GM18517 (cell line): ENCODE data around the gene MAP3K12.

ENCODE experiments used
- ATAC-seq: cut with Tn5 transposase; IDR thresholded peaks from one replicate; pipeline ENCODE4 v1.9.1; 2021; ENCODE audit warnings: mild to moderate bottlenecking, moderate library complexity; ENCODE audit not compliant: unreplicated experiment

Gene MAP3K12

DNA sequence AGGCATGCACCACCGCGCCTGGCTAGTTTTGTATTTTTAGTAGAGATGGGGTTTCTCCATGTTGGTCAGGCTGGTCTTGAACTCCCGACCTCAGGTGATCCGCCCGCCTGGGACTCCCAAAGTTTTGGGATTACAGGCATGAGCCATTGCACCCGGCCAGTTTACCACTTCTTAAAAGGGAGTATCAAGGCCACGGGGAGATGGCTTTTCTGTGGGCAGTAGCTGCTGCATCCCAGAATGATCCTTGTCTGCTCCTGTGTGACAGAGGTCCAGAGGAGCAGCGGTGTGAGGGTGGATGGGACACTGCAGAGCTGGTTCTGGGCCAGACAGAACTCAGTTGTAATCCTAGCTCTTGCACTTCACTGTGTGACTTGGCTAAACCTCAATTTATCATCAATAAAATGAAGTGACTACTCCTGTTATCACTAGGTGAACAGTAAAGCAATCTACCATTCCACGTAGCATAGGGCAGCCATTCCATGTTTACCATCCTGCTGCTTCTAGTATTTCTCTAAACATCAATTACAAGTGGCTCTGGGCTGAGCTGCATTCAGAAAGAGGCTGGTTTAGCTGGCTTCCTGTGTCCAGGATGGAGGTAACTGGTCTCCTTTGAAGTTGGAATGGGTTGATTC is 11.0 kb upstream of the MAP3K12 start:
- ATAC-seq, result no peak

DNA sequence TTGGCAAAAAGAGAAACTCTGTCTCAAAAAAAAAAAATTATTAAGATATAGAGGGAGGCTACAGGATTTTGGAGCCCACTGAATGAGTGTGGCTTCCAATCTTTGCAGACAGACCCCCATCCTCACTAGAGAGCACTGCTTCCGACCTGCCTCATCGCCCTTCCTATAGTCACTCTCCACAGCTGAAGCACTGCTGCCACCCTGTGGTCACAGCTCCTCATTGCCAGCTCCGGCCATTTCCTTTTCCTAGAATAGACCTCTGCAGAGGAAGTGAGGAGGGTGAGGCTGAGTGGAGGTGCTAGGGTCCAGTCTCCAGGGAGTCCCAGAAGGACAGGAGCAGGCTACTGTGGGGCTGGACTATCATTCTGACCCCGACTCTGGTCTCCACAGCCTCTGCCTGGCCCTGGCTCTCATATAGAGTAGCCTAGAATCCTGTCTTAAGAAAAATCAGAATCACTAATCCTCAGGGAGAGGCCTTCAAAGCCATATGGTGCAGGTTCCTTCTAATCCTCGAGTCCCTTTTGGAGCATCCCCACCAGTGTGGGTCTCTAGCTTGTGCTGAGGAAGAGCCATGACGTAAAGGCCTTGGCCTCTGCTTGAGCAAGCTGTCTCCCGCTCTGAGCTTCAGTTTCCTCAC is 9.4 kb upstream of the MAP3K12 start:
- ATAC-seq, result peak; percentile 89

DNA sequence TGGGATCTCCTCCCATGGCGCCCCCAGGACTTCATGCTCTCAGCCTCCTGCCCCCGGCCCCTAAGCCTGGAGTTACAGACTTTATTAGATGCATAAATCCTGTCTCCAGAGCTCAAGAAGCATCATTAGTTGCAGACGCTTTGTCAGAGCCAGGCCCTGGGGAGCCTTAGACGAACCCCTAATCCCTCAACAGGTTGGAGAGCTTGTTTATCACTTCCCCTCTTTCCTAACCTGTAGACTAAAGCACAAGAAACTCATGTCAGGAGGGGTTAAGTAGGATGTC is 8.3 kb upstream of the MAP3K12 start:
- no peak for ATAC-seq

DNA sequence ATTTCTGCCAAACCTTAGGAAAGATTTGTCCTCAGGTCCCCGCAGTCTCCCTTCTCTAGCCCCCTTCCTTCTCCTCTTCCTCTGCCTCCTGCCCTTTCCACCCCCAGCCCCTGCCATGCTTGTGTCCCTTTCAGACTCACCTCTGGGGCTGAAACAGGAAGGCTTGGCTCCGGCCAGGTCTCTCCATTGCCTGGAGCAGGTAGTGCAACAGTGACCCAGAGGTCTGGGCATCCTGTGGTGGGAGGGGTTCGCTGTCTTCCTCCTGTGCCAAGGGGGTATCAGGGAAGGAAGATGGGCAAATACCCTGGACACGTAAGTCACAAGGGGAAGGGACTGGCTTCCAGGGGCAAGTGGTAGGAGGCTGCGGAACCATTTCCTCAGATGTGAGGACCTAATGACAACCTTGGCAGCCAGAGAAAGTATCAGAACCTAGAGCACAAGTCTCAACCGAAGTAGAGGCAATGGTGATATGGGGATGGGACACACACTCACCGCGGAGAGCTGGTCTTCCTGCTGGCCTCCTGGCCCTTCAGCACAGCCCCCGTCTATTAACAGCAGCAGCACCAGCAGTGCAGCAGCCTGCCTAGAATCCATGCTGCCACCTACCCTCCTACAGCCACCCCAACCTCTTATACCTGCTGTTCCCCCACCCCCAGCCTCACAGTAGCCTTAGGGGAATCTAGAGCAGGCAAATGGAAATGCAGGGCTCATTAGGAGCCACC is 7.8 kb upstream of the MAP3K12 start, which contains the start of gene NPFF:
TSS of gene NPFF (minus strand) at position 604 of the 722 bp plus-strand sequence. CDS start at position 594, 10 bp downstream.
- no peak for ATAC-seq

DNA sequence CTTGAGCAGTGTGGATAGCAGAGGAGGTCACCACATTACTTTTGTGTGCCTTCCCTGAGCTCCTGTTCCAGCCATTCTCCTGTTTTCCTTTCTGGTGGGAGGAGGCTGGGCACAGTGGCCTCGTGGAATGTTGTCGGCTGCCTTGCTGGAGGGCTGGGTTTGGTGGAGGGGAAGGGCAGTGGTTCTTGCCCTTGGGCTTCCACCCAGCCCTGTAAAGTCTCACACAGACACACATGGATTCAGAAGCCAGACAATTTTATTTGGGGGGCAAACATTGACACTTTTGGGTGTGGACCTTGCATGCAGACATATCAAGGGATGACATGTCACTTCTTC is 7.2 kb upstream of the MAP3K12 start:
- no peak for ATAC-seq

DNA sequence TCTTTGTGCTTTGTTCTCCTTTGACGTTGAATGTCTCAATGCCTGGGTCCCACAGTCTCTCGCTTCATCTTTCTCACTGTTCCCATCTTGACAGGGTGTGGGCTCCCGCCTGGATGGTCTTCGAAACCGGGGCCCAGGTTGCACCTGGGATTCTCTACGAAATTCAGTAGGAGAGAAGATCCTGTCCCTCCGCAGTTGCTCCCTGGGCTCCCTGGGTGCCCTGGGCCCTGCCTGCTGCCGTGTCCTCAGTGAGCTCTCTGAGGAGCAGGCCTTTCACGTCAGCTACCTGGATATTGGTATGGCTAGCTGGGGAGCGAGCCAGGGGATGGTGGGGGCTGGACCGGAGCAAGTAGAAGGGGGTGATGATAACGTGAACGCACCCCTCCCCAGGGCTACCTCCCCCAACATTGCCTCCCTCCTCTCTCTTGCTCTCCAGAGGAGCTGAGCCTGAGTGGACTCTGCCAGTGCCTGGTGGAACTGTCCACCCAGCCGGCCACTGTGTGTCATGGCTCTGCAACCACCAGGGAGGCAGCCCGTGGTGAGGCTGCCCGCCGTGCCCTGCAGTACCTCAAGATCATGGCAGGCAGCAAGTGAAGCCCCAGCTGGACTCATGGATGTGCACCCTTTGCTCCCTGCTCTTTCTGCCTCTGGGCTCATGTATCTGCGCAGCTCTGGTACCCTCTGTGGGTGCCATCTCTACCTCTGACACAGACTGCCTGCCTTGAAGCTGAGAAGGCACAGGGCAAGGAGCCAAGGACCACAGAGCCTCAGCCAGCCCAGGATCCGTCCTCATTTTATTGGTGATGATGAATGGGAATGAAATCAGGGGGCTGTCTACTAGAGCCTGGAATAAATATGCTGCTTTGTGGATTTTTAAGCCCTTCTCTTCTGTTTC is 6.5 kb upstream of the MAP3K12 start:
- ATAC-seq, result no peak

DNA sequence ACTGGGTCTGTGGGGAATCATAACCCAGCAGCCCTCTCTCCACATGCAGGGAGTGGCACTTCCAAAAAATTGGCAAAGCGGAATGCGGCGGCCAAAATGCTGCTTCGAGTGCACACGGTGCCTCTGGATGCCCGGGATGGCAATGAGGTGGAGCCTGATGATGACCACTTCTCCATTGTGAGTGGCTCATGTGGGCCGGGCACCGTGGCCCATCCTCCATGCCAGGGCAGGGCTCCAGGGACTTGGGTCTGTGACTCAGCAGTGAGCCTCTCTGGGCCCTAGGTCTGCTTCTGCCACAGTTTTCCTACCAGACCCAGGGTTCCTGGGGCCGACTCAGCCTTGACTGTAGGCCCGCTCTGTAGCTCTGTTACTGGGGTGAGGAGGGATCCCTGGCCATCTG is 5.8 kb upstream of the MAP3K12 start:
- ATAC-seq, result no peak

DNA sequence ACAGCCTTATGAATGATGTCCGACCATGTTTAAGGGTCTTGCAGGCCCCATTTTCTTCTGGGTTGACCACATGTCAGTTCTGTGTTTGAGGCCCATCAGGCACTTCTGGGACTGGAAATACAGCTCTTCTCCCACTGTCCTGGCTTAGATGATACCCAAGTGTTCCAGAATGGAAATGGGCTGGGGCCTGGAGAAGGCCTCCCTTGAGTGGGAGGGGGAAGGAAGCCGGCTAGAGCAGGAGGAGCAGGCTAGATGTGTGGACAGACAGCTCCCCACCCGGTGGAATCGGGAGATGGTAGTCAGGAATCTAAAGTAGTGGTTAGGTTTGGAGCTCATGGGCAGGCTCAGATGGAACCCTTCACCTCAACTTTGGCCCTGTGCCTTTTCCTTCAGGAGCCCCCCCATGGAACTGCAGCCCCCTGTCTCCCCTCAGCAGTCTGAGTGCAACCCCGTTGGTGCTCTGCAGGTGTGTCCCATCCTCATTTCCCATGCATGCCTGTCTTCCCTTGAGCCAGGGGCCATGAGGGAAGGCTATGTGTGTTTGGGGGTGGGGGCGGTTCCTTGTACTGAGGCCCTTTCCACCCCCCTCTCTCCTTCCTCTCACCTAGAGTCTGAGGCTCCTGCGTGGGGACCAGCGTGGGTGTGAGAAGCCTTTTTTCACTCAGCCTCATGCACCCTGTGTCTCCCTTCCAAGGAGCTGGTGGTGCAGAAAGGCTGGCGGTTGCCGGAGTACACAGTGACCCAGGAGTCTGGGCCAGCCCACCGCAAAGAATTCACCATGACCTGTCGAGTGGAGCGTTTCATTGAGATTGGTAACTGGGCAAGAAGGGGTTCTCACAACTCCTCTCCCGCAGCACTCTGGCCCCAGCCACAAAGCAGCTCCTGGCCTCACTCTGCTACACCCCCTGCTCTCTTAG is 5.0 kb upstream of the MAP3K12 start:
- ATAC-seq, result no peak

DNA sequence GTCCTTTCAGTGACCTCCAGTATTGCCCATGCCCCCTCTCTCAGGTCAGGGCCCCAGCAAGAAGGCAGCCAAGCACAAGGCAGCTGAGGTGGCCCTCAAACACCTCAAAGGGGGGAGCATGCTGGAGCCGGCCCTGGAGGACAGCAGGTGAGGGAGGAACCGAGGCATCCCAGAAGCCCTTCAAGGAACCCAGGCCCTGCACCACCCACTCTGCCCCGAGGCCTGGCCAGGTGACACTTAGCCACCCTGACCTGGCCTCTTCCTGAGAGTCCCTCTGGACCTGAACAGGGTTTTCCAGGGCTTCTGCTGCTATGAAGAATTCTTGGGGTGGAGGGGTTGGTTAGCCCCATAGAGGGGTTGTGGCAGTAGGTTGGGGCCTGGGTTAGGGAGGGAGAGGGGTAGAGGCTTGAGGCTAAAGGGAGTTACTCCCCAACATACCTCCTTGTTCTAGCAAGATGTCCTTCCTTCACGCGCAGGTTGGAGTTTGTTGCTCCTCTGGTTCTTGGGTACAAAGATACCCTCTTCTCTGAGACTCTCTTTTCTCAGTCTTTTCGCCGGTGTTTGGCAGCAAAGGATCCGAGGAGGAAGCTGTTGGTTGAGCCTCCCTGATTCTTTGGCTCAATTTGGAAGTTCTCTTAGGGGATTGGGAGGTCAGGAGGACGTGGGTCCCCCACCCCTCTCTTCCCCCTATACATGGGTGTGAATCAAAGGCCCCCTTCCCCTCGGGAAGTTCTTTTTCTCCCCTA is 3.9 kb upstream of the MAP3K12 start:
- no peak for ATAC-seq

DNA sequence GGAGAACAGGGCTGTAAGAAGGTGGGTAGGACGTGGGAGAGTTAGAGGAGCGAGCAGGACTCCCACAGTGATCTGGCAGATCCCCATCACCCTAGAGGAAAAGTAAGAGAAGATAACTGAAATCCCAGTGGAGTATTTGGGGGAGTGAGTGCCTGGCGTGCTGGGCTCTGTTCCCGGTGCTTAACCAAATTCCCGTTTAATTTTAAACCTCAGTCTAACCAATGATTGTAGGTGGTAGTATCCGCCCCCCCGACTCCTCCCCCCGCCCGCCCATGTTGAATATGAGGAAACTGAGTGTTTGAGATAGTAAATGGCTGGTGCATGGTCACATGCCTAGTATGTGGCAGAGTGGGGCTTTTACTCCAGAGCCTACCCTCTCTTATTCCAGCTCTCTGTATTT is 3.1 kb upstream of the MAP3K12 start:
- ATAC-seq, result no peak

DNA sequence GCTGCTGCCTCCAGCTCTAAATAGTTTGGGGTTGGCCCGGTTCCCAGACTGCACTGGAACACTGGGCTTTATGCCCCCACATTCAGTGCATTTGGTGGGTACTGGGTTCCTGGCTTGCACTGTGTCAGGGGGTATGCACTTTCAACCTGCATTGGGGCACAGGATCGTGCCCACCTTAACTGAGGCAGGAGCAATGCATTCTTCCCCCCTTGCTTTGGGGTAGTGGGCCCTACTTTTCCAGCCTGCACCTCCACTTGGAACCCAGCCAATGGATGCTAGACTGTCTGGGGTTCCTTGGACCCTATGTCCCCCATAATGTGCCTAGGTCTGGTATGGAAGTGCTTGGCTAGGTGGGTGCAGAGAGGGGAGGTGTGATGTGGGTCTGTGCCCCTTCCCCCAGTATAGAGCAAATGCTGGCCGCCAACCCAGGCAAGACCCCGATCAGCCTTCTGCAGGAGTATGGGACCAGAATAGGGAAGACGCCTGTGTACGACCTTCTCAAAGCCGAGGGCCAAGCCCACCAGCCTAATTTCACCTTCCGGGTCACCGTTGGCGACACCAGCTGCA is 2.4 kb upstream of the MAP3K12 start:
- ATAC-seq, result no peak

DNA sequence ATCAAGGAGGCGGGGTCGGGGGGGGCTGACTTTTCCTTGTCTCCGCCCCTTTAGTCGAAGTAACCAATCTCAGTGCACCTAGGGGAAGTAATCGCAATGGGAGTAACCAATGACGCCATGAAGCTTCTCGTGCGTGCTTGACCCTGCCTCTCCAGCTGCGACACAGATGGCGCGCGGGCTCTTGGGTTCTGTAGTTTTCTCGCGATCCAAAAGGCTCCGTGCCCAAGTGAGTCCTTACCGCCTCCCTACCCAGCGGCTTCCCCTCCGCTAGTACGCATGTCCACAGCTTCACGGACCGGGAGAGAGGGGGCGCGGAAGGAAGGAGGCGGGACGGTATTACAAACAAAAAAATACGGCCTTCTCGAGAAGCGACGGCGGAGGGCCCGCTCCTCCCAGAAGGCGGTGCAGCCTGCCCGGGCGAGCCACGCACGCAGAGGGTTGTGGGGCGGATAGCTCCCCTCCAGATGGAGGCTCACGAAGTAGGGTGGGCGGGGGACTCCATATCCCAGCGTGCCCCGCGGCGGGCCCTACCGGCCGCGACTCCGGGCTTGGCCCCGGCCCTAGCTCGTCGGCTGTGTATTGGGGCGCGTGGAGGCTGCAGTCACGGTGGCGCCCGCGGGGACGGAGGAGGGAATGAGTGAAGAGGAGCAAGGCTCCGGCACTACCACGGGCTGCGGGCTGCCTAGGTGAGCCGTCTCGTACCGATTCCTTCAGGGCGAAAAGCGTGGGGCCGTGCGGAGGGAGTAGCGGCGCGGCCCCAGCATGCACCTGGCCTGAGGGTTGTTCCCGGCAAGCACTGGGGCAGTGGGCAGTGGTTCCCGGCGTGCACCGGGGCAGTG is 1.7 kb upstream of the MAP3K12 start, which contains the start of gene TARBP2:
TSS of gene TARBP2 (plus strand) at position 508 of the 839 bp plus-strand sequence. CDS start at position 634, 126 bp downstream.
- ATAC-seq, result peak; percentile 81

DNA sequence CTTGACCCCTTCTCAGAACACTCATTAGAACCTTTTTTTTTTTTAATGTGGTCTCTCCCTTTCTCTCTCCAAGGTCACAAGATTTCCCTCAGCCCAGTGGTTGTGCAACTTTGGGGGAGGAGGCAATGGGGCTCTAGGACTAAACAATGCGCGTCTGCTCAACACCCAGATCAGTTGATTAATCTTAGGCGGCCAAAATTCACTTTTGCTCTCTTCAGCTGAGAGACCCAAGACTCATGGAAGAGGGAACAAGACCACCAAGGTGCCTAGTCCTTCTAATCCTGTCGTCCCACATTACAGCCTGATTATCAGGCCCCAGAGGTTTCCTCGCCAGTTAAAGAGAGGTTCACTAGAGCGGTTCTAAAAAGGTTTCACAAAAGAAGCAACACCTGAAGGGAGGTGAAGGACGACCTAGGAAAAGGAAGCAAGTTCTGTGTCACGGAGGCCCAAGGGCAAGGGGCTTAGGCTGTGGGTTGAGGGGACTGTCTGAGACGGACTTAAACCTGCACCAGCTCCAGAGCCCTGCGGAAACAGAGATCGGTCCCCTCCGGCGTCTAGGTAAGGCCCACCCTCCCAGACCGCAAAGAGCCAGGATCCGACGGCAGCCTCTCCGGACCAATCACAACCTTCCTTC is 1.0 kb upstream of the MAP3K12 start:
- no peak for ATAC-seq

DNA sequence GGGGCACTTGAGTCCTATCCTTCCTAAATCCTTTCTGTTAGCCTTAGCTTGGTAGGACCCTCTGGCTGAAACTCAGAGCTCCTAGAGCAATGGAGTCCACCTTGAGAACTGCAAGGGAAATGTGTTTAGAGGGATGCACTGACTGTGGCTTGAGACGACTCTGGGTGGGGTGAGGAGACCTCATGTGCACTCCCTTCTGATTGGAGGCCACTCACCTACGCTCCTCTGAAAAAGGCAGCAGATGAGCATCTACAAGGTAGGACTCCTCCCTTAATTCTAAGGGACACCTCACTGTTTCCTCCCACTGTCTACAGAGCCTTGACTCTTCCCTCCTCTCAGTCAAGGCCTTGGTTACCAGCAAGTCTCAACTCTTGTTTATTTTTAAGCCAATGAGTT is 1.0 kb downstream of the MAP3K12 start:
- ATAC-seq, result no peak

DNA sequence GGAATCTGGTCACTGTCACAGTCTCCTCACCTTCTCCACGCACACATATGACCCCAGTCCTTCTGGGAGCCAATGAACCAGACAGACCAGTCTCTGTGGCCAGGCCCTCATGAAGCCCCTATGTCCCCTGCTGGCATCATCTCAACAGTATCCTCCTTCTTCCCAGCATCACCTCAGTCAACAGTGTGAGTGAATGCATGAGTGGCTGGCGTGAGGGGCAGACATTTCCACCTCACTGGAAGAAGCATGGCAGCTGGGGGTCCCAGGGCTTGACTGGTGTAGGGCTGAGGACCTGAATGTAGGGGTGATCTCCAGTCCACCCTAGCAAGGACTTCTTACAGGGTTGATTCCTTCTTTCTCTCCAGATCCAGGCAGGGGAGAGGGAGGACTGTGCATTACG is 1.8 kb downstream of the MAP3K12 start:
- ATAC-seq, result no peak

DNA sequence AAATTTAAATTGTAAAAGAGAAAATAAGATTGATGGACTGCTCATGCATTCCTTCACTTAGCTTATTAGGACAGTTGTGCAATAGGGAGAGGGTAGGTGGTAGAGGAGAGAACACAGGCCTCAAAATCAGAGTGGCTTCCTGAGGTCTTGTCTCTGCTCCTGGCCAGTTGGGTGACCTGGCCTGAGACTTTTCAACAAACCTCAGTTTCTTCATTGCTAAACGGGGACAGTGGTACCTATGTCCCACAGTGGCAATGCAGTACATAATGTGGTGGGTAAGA is 2.6 kb downstream of the MAP3K12 start:
- ATAC-seq, result no peak

DNA sequence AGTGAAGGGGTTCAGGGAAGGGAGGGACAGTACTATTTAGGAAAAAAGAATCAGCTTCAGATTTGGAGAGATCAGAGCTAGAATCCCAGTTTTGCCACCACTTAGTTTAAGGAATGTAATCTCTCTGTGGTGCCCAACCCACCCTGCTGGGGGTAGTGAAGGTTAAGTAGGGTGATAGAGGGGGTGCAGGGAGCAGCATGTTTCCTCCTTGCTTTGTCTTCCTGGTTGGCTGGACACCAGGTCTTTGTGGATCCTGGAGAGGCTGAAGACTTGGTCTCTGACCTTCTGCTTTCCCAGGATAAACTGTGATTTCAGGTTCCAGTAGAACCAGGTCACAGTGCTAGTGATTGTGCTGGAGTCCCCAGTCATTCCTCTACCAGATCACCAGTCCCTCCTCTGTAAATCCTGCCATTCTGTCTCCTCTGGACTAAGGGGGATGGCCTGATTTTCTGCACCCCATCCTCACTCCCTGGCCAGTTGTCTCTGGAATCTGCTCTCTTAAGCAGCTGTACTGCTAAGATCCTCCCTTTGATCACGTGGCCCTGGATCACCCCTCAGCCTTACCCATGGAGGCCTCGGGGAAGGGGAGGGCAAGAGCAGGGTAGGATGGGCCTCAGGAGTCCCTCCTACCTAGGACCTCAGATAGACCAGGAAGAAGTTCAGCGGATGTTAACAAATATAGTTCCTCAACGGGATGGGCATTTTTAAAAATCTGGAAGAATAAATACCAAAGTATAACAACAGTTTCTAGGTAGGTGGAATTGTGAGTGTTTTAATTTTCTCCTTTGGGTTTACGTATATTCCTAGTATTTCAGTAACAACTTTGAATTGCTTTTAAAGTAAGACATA is 3.1 kb downstream of the MAP3K12 start:
- no peak for ATAC-seq
